Measurements from ENCODE around the gene MAP7. TPM values are rescaled to one million over a fixed set of nuclear protein-coding genes. Genes with fewer than 3 reads are reported as not detected.

Gene MAP7
- total RNA-seq, 1 donor from 2014 or later, result 0.06 TPM

- DNase-seq (ENCODE audit: extremely low read depth, low read depth, low spot score), result no peak
These were observed 16.0 kb downstream of the MAP7 start for GRCh38 chr6:136534268-136534667.

GRCh38 chr6:136533487-136533886 lies 16.7 kb downstream of the MAP7 start:
- no peak for DNase-seq (ENCODE audit: extremely low read depth, low read depth, low spot score)

GRCh38 chr6:136532030-136532429 lies 18.2 kb downstream of the MAP7 start:
- DNase-seq (ENCODE audit: extremely low read depth, low read depth, low spot score), result no peak

GRCh38 chr6:136529710-136530109 lies 20.5 kb downstream of the MAP7 start:
- DNase-seq (ENCODE audit: extremely low read depth, low read depth, low spot score), result no peak

GRCh38 chr6:136528477-136528876 lies 21.7 kb downstream of the MAP7 start:
- no peak for DNase-seq (ENCODE audit: extremely low read depth, low read depth, low spot score)

GRCh38 chr6:136527831-136528230 lies 22.4 kb downstream of the MAP7 start:
- no peak for DNase-seq (ENCODE audit: extremely low read depth, low read depth, low spot score)

- no peak for DNase-seq (ENCODE audit: extremely low read depth, low read depth, low spot score)
These were observed 23.3 kb downstream of the MAP7 start for GRCh38 chr6:136526937-136527336.

- DNase-seq (ENCODE audit: extremely low read depth, low read depth, low spot score), result no peak
These were observed 23.9 kb downstream of the MAP7 start for GRCh38 chr6:136526196-136526930.

GRCh38 chr6:136525586-136526195 lies 24.5 kb downstream of the MAP7 start:
- DNase-seq (ENCODE audit: extremely low read depth, low read depth, low spot score), result no peak

GRCh38 chr6:136524936-136525413 lies 25.2 kb downstream of the MAP7 start:
- DNase-seq (ENCODE audit: extremely low read depth, low read depth, low spot score), result no peak

- DNase-seq (ENCODE audit: extremely low read depth, low read depth, low spot score), result no peak
These were observed 25.8 kb downstream of the MAP7 start for GRCh38 chr6:136524339-136524935.

GRCh38 chr6:136523196-136523595 lies 27.0 kb downstream of the MAP7 start:
- DNase-seq (ENCODE audit: extremely low read depth, low read depth, low spot score), result no peak

- no peak for DNase-seq (ENCODE audit: extremely low read depth, low read depth, low spot score)
These were observed 27.6 kb downstream of the MAP7 start for GRCh38 chr6:136522636-136523035.

GRCh38 chr6:136521911-136522310 lies 28.3 kb downstream of the MAP7 start:
- no peak for DNase-seq (ENCODE audit: extremely low read depth, low read depth, low spot score)

GRCh38 chr6:136521427-136521826 lies 28.8 kb downstream of the MAP7 start:
- DNase-seq (ENCODE audit: extremely low read depth, low read depth, low spot score), result no peak

- DNase-seq (ENCODE audit: extremely low read depth, low read depth, low spot score), result no peak
These were observed 29.7 kb downstream of the MAP7 start for GRCh38 chr6:136520517-136520916.

GRCh38 chr6:136517582-136517981 lies 32.6 kb downstream of the MAP7 start:
- no peak for DNase-seq (ENCODE audit: extremely low read depth, low read depth, low spot score)

- DNase-seq (ENCODE audit: extremely low read depth, low read depth, low spot score), result no peak
These were observed 33.2 kb downstream of the MAP7 start for GRCh38 chr6:136517002-136517401.

- no peak for DNase-seq (ENCODE audit: extremely low read depth, low read depth, low spot score)
These were observed 35.6 kb downstream of the MAP7 start for GRCh38 chr6:136514591-136514990.

- no peak for DNase-seq (ENCODE audit: extremely low read depth, low read depth, low spot score)
These were observed 38.3 kb downstream of the MAP7 start for GRCh38 chr6:136511926-136512325.

- no peak for DNase-seq (ENCODE audit: extremely low read depth, low read depth, low spot score)
These were observed 38.8 kb downstream of the MAP7 start for GRCh38 chr6:136511397-136511796.

- DNase-seq (ENCODE audit: extremely low read depth, low read depth, low spot score), result no peak
These were observed 39.4 kb downstream of the MAP7 start for GRCh38 chr6:136510782-136511181.
